GM19099 (cell line): ENCODE measurements around the gene GALNT15.

Experiments
- POLR2A ChIP-seq: IDR thresholded peaks from 3 replicates; pipeline ENCODE4 v1.6.1; 2011; ENCODE audit warnings: low read depth; ENCODE audit not compliant: insufficient read length; ENCODE audit errors: extremely low read depth

Gene GALNT15

DNA sequence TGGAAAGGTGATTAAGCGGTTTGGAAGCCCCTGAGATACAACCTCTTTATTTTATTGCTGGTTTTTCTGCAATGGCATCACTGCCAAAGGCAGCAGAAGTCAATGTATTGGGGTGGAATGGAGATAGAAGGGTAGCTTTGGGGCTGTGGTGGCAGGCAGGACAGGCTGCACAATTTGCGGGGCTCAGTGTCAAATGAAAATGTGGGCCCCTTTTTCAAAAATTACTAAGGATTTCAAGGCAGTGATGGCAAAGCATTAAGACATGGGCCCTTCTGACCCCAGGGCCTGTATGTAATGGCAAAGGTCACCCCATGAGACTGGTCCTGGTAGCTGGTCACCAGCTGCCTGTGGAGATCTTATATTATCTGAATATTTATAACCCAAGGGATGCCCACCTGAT lies 29.3 kb upstream of the GALNT15 start:
- TF ChIP-seq POLR2A: no peak

DNA sequence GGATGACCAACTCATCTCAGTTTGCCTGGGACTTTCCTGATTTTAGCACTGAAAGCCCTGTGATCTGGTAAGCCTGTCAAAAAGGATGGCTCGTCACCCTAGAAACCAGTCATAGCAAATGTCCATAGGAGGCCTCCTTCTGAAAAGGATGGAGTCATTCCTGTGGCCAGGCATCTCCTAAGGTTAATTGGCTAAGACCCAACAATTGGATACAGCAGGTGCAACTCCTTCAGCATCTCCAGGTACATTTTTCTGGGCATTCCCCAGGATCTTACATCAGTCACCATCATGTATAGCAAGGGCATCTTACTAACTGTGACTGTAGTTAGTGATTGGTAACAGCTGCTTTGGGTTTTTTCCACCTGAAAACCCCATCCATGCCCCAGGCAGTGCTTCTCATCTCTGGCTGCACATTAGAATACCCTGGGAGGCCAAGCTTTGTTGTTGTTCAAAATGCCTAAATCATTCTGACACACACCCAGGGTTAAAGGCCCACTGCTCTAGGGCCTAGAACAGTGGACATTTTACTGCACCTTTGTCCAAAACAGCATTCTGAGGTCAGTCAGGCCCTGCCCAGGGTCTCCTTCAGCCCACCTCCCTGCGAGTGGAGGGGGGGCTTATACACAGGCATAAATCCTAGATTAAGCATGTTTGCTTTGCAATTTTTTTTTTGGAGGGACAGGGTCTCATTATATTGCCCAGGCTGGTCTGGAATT lies 28.3 kb upstream of the GALNT15 start:
- no peak for TF ChIP-seq POLR2A

DNA sequence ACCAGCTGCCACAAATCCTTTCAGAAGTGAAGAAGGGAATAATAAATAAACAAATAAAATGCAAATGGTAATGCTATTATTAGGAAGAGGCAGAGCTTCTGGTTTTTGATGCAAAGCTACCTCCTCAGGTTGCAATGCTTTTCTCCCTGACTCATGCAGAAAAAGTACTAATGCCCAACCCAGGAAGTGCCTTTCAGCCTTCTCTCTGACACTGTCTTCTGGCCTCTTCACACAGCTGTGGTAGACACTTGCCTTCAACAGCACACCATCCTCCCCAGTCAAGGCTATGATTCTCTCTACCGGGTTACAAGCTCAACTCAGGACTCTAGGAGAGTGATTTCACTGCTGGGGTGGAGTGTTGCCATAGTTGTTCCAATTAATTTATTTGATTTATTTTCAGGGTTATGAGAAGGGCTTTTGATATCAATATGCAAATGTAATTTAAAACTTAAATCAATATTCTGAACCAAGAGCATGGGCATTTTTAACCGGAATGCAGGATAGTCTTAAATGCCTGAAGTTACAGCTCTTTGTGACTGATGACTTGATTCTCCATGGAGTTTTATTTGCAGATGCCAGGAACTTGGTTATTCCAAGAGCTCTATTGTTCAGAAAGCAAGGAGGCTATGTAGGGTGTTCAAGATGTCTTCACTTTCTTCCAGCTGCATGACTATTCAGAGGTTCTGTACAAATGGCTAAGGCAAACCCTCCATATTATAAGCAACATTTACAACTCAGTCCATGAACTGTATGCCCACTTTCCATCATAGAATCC lies 27.1 kb upstream of the GALNT15 start:
- no peak for TF ChIP-seq POLR2A

DNA sequence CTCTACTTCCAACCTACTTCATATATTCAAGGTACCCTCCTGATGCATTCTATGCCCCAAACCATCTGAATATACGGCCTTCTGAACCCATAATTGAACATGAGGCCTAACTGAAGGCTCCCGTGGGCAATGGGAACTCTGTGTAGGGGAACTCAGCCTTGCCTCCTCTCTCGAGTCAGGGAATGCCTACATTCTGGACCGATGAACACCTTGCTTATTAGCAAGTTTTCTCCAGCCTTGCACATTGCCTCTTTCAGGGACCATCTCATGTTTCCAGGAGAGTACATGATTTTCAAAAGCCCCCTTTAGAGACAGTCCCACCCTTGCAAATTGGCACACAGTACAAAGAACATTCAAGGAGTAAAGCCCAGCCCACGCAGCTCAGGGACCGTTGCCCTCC lies 26.3 kb upstream of the GALNT15 start:
- no peak for TF ChIP-seq POLR2A

DNA sequence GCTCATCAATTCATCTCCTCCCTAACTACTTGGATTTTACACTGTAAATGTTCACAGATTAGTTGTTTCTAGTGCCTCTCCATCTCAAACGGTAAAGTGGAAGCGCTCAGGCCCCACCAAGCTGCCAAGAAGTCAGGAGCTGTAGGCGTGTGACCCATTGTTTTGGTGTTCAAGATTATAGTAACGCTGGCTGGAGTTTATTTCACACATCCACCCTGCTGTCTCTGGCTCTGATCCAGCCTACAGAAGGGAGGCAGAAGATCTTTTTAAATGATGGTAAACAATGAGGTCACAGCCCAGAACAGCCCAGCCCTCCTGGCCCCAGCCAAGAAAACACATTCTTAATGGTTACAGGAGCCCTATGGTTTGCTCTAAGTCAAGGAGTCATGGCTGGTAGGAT lies 25.7 kb upstream of the GALNT15 start:
- TF ChIP-seq POLR2A: no peak

DNA sequence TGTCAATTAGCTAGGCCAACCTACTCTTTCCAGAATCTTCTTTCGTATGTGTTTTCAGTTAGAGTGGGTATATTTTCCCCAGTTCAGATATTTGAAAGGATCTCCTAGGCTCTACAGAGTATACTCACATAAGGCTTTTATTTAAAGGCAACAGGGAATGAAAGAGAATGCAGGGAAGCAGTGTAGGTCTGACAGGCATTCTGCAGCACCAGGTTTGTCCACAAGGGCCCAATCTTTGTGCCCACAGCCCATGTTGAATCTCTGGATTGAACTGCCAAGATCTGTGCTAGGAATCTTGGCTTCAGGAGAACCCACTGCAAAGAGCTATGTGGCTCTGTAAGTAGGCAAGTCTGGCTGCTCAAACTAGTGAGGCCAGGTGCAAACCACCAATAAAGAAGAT lies 24.2 kb upstream of the GALNT15 start:
- no peak for TF ChIP-seq POLR2A

DNA sequence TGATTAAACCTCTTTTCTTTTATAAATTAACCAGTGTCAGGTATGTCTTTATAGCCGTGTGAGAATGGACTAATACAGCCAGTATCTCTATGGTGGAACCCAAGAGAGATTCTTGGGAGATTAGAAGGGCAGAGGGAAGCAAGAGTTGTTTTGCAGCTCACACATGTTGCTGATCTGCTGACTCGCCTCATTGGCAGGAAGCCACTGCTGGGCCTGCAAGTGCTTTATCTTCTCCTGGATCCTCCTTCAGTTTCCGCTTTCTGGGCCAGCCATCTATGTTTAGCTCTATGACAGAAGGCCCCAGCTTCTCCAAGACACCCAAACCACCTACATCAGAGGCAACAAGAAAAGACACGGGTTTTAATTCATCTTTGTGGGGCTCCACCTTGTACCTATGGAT lies 23.4 kb upstream of the GALNT15 start:
- TF ChIP-seq POLR2A: no peak

DNA sequence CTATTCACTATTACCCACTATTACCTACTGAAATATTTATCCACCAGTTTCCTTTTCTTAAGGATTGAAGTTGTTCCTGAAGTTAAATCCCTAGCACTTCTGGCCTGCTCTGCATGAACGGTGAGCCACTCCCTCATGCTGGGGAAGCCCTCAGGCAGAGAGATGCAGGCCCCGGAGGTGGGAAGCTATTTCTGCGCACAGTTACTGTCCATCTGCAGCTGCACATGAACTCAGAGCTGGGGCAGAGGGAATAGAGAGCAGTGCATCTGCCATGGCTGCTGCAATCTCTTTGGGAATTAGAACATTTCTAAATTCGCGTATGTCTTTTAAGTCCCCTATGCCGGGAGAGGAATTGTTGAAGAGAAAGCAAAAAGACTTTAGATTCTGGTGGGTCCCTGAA lies 6.3 kb upstream of the GALNT15 start:
- no peak for TF ChIP-seq POLR2A

DNA sequence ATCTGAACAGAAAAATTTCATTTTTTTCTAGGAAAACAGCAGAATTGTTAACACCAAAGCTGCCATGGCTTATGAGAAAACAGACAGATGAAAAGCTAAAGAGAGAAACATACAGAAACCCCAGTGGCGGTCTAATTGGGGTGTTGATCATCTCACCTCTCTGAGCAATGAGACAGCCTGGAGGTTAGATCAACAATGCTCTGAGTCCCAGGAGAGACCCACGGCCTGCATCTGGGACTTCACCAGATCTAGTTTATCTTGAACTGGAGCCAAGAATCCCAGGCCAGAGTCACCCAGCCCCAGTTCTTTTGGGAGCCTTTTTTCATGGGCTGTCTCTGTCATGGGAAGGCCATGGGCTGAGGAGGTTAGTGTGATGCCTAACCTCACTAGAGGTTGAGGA lies 3.5 kb upstream of the GALNT15 start:
- no peak for TF ChIP-seq POLR2A

DNA sequence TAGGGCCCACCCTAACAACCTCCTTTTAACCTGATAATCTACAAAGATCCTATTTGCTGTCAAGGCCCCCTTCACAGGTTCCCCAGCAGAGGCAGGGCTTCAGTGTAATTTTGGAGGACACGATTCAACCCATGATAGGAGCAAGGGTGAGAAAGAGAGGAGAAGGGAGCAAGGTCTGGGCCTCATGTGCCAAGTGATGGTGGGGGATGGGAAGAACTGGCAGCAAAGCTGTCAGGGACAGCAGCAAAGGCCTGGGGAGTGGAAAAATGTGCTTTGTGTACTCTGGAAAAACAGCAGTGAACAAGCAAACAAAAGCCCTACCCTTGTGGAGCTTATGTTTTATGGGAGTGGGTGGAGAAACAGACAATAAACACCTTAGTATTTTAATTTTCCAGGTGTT lies 2.7 kb upstream of the GALNT15 start:
- no peak for TF ChIP-seq POLR2A

DNA sequence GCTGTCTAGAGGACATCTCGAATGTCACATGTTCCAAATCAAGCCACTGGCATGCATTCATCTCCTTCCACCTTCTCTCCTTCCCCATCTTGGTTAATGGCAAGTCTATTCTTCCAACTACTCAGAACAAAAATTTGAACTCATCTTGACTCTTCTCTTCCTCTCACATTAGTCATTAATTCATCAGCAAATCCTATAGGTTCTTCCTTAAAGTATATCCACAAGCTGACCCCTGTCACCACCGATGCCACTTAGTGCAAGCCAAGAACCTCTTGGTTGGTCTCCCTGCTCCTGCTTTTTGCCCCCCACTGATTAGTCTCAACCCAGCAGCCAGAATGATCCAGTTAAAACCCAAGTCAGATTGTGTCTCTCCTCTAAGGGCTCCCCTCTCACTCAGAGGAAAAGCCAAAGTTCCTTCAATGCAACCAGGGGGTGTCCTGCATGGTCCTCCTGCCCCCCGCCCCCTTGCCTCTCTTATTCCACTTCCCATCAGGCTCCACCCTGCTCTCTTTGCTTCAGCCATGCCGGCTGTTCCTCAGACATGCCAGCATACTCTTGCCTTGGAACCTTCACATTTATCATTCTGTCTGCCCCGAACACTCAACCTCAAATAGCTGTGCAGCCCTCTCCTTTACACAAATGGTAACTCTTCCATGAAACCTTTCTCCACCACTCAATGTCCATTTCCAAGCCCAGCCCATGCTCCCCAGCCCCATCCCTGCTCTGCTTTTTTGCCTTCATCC lies 1.0 kb upstream of the GALNT15 start:
- no peak for TF ChIP-seq POLR2A

DNA sequence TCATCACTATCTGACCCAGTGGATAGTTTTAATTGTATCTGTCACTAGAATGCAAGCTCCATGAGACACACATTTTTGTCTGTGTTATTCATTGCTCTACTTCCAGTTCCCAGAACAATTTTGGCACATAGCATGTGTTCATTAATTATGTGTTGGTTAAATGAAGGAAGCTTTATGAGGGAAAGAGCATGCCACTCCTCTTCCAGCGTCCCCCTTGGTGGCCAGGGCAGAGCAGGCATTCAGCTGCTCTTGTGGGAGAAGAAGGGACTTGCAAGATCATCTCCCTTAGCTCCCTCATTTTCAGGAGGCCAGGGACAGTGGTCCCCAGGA lies 489 bp upstream of the GALNT15 start:
- no peak for TF ChIP-seq POLR2A

DNA sequence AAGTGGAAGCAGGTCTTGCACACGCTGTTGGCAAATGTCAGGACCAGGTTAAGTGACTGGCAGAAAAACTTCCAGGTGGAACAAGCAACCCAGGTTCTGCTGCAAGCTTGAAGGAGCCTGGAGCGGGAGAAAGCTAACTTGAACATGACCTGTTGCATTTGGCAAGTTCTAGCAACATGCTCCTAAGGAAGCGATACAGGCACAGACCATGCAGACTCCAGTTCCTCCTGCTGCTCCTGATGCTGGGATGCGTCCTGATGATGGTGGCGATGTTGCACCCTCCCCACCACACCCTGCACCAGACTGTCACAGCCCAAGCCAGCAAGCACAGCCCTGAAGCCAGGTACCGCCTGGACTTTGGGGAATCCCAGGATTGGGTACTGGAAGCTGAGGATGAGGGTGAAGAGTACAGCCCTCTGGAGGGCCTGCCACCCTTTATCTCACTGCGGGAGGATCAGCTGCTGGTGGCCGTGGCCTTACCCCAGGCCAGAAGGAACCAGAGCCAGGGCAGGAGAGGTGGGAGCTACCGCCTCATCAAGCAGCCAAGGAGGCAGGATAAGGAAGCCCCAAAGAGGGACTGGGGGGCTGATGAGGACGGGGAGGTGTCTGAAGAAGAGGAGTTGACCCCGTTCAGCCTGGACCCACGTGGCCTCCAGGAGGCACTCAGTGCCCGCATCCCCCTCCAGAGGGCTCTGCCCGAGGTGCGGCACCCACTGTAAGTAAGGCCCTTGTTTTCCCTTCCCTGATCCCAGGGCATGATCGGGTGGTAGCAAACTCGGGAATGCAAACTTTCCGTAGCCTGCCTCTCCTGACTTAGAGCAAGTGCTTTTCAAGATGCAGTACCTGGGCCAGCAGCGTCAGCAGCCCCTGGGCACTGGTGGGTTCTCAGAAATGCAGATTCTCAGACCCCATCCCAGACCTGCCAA lies 759 bp downstream of the GALNT15 start:
- no peak for TF ChIP-seq POLR2A

DNA sequence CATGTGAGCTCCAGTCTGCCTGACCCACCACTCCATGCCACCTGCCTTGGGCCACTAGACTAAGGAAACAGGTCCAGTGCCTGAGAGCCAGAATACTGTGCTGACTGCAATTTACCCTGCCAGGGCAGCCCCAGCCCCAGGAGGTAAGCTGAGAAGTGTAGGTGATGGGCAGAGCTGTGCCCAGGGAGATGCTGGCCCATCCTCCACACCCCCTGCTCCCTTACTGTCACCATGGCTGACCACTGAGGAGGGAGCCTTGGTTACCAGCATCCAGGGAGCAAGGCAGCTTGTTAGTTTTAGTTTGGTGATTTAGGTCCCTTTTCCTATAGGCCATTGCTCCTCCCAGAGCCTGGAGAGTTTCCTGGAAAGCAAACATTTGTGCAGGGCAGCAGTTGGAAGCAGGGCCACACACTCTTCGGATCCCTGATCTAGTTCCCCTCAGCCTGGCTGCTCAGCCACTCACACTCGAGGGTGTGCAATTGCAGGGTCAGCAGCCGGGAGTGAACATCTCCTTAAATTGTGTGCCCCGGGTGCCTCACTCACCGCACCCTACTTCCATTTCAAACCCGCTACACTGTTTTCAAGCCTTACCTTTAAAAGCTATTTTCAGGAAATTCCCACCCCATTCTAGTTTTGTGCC lies 2.0 kb downstream of the GALNT15 start:
- TF ChIP-seq POLR2A: no peak
